Astrocyte (in vitro differentiated cells and primary cell): ENCODE data around the gene SARS1. TPM values are rescaled to one million over a fixed set of nuclear protein-coding genes. Genes with fewer than 3 reads are reported as not detected.
"Not testable (repeated sequence)": the region's sequence is repeated elsewhere in the genome, so short reads cannot be mapped to it uniquely, and the experiment has no call there.

ENCODE experiments used
- DNase-seq: peaks from one replicate; pipeline ENCODE4 v3.0.0-alpha.2; 2010; ENCODE audit warnings: low read depth
- FAIRE-seq: peaks from 2 replicates; lab custom pipeline; 2011; peaks lifted over from hg19 to GRCh38; lab: Jason Lieb, UNC
- H2AFZ ChIP-seq: 2 replicates; pipeline ENCODE4 v1.6.0; 2012; ENCODE audit warnings: low read depth, low read length, inconsistent platforms
- H3K27ac ChIP-seq: 2 replicates; pipeline ENCODE4 v1.5.1; 2011; ENCODE audit warnings: low read depth, low read length, inconsistent platforms
- H3K27me3 ChIP-seq: 2 replicates; pipeline ENCODE4 v1.6.0; 2011; ENCODE audit warnings: low read length, inconsistent platforms; ENCODE audit not compliant: insufficient read depth
- H3K36me3 ChIP-seq: 2 replicates; pipeline ENCODE4 v1.5.1; 2011; ENCODE audit warnings: low read length, inconsistent platforms; ENCODE audit not compliant: insufficient read depth
- H3K4me1 ChIP-seq: 2 replicates; pipeline ENCODE4 v1.5.1; 2011; ENCODE audit warnings: low read length, inconsistent platforms; ENCODE audit not compliant: insufficient read depth
- H3K4me2 ChIP-seq: 2 replicates; pipeline ENCODE4 v1.6.0; 2012; ENCODE audit warnings: low read length, inconsistent platforms
- H3K4me3 ChIP-seq: 2 replicates; pipeline ENCODE4 v1.5.1; 2011; ENCODE audit warnings: low read depth, mild to moderate bottlenecking, low read length, inconsistent platforms; ENCODE audit not compliant: insufficient read depth
- H3K79me2 ChIP-seq: 2 replicates; pipeline ENCODE4 v1.6.0; 2012; ENCODE audit warnings: mild to moderate bottlenecking, low read length, inconsistent platforms; ENCODE audit not compliant: insufficient read depth
- H3K9ac ChIP-seq: 2 replicates; pipeline ENCODE4 v1.6.0; 2012; ENCODE audit warnings: mild to moderate bottlenecking, low read length, inconsistent platforms
- H3K9me3 ChIP-seq: 2 replicates; pipeline ENCODE4 v1.5.1; 2012; ENCODE audit warnings: low read depth, mild to moderate bottlenecking, low read length, inconsistent platforms; ENCODE audit not compliant: insufficient read depth
- H4K20me1 ChIP-seq: 2 replicates; pipeline ENCODE4 v1.6.0; 2012; ENCODE audit warnings: low read length, inconsistent platforms; ENCODE audit not compliant: insufficient read depth
- H3K27ac Mint-ChIP-seq: one replicate; pipeline ENCODE4 v1.8.0; 2021; ENCODE audit warnings: mild to moderate bottlenecking, mixed read lengths; ENCODE audit not compliant: unreplicated experiment
- H3K27me3 Mint-ChIP-seq: one replicate; pipeline ENCODE4 v1.8.0; 2021; ENCODE audit warnings: low read depth, mixed read lengths; ENCODE audit not compliant: unreplicated experiment
- H3K36me3 Mint-ChIP-seq: one replicate; pipeline ENCODE4 v1.8.0; 2021; ENCODE audit warnings: low read depth, mixed read lengths; ENCODE audit not compliant: unreplicated experiment
- H3K4me1 Mint-ChIP-seq: one replicate; pipeline ENCODE4 v1.8.0; 2021; ENCODE audit warnings: low read depth, mixed read lengths; ENCODE audit not compliant: unreplicated experiment
- H3K4me3 Mint-ChIP-seq: one replicate; pipeline ENCODE4 v1.8.0; 2021; ENCODE audit warnings: mild to moderate bottlenecking, moderate library complexity, mixed read lengths; ENCODE audit not compliant: unreplicated experiment
- H3K9me3 Mint-ChIP-seq: one replicate; pipeline ENCODE4 v1.8.0; 2021; ENCODE audit warnings: mild to moderate bottlenecking, mixed read lengths; ENCODE audit not compliant: unreplicated experiment
- EZH2 ChIP-seq: IDR thresholded peaks from 2 replicates; pipeline ENCODE4 v1.6.1; 2012; ENCODE audit warnings: mild to moderate bottlenecking, low read length, inconsistent platforms; ENCODE audit not compliant: insufficient read depth
- total RNA-seq: library from RNA; stranded (reverse); gene quantifications from 2 replicates; pipeline ENCODE4 v1.2.1, GENCODE V29; 2021
- TF ChIP-seq, protein P1 (sequence below): IDR thresholded peaks from 2 replicates; pipeline ENCODE4 v1.5.1; 2011; ENCODE audit warnings: low read depth, mild to moderate bottlenecking, inconsistent platforms, low read length, moderate library complexity; ENCODE audit not compliant: insufficient read depth

SARS1 gene
- total RNA-seq, 1 donor from 2014 or later: 355 TPM

- no peaks in the 10 kb centered on the region for H3K9me3 ChIP-seq
- peak overlapping the region; percentile 40 for H3K4me3 Mint-ChIP-seq
- peaks cover 2% of the 10 kb centered on the region for H3K9me3 Mint-ChIP-seq
- no peak overlapping the region for H3K9ac ChIP-seq
- no peak for DNase-seq
- H4K20me1 ChIP-seq: peaks cover 62% of the 10 kb centered on the region
- no peaks in the 10 kb centered on the region for H3K27me3 ChIP-seq
- no peaks in the 10 kb centered on the region for H3K27me3 Mint-ChIP-seq
- no peak overlapping the region for H3K27ac ChIP-seq
- no peak overlapping the region for H3K4me2 ChIP-seq
- H3K79me2 ChIP-seq: peaks cover 92% of the 10 kb centered on the region
- peaks cover 13% of the 10 kb centered on the region for H3K4me1 ChIP-seq
- no peak overlapping the region for H3K27ac Mint-ChIP-seq
- peaks cover 12% of the 10 kb centered on the region for H3K36me3 ChIP-seq
- no peak for FAIRE-seq
- H3K36me3 Mint-ChIP-seq: peaks cover 38% of the 10 kb centered on the region
- TF ChIP-seq, protein P1, sequence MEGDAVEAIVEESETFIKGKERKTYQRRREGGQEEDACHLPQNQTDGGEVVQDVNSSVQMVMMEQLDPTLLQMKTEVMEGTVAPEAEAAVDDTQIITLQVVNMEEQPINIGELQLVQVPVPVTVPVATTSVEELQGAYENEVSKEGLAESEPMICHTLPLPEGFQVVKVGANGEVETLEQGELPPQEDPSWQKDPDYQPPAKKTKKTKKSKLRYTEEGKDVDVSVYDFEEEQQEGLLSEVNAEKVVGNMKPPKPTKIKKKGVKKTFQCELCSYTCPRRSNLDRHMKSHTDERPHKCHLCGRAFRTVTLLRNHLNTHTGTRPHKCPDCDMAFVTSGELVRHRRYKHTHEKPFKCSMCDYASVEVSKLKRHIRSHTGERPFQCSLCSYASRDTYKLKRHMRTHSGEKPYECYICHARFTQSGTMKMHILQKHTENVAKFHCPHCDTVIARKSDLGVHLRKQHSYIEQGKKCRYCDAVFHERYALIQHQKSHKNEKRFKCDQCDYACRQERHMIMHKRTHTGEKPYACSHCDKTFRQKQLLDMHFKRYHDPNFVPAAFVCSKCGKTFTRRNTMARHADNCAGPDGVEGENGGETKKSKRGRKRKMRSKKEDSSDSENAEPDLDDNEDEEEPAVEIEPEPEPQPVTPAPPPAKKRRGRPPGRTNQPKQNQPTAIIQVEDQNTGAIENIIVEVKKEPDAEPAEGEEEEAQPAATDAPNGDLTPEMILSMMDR: no peak
- TF ChIP-seq EZH2: no peak
- peaks cover 10% of the 10 kb centered on the region for H3K4me1 Mint-ChIP-seq
- no peak overlapping the region for H3K4me3 ChIP-seq
- no peak overlapping the region for H2AFZ ChIP-seq
These were observed 4.8 kb downstream of the SARS1 start for GRCh38 chr1:109218516-109218915.

DNA sequence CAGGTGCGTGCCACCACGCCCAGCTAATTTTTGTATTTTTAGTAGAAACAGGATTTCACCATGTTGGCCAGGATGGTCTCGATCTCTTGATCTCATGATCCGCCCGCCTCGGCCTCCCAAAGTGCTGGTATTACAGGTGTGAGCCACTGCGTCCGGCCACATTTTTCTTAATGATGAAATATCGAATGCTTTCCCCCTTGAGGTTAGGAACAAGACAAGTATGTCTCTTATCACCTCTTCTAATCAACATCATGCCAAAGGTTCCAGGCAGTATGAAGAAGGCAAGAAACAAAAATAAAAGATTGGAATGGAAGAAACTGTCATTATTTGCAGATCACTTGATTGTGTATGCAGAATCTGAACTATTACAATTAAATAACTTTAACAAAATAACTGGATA is 7.5 kb downstream of the SARS1 start:
- H3K27me3 ChIP-seq, H3K27me3 Mint-ChIP-seq, H3K27ac ChIP-seq, H3K9me3 ChIP-seq, H3K9me3 Mint-ChIP-seq, DNase-seq, H3K4me3 Mint-ChIP-seq, H3K4me3 ChIP-seq, FAIRE-seq, H2AFZ ChIP-seq, H3K4me1 ChIP-seq, H3K27ac Mint-ChIP-seq, H3K4me2 ChIP-seq, H3K9ac ChIP-seq: not testable (repeated sequence)
- peaks cover 11% of the 10 kb centered on the region for H3K4me1 Mint-ChIP-seq
- peaks cover 28% of the 10 kb centered on the region for H3K36me3 Mint-ChIP-seq
- Histone ChIP-seq H3K79me2 (peaks cover 95% of the 10 kb centered on the region), H3K36me3 (peaks cover 16% of the 10 kb centered on the region), H4K20me1 (peaks cover 71% of the 10 kb centered on the region)

GRCh38 chr1:109225308-109225707 is 11.6 kb downstream of the SARS1 start:
- Histone ChIP-seq H2AFZ (no peak overlapping the region), H3K4me1 (peaks cover 19% of the 10 kb centered on the region), H3K4me2 (no peak overlapping the region), H3K9me3 (no peaks in the 10 kb centered on the region), H3K27ac (no peak overlapping the region), H3K27me3 (no peaks in the 10 kb centered on the region), H3K9ac (no peak overlapping the region), H3K36me3 (peaks cover 31% of the 10 kb centered on the region), H3K79me2 (peaks cover 86% of the 10 kb centered on the region), H4K20me1 (peaks cover 78% of the 10 kb centered on the region), H3K4me3 (no peak overlapping the region)
- FAIRE-seq: no peak
- Mint-ChIP-seq H3K27ac (no peak overlapping the region), H3K27me3 (no peaks in the 10 kb centered on the region), H3K4me1 (peaks cover 30% of the 10 kb centered on the region), H3K4me3 (no peak overlapping the region), H3K9me3 (no peaks in the 10 kb centered on the region), H3K36me3 (peaks cover 33% of the 10 kb centered on the region)
- no peak for DNase-seq
- no peak for TF ChIP-seq EZH2
- TF ChIP-seq, protein P1: no peak
